Lower leg skin (tissue), 4 donors: ENCODE measurements around the gene LOXL3. TPM values are rescaled to one million over a fixed set of nuclear protein-coding genes. Genes with fewer than 3 reads are reported as not detected.

Experiments used
- DNase-seq, 2 donors: peaks; one replicate each; pipeline ENCODE4 v3.0.0-alpha.2; 2019; ENCODE audit warnings: low spot score in 2 of 2
- H3K4me3 ChIP-seq: fragments of 200-600 bp; sonication (generic); 2 replicates; pipeline ENCODE4 v1.5.1; 2017; ENCODE audit warnings: mild to moderate bottlenecking, low read depth; ENCODE audit not compliant: poor library complexity, severe bottlenecking
- CTCF ChIP-seq, 3 donors: fragments of 450-650 bp; IDR thresholded peaks; one replicate each; pipeline ENCODE4 v1.5.1; 2016; ENCODE audit warnings: antibody characterized with exemption in 3 of 3, mild to moderate bottlenecking in 3 of 3, moderate library complexity in 2 of 3
- POLR2A ChIP-seq, 2 donors: fragments of 450-650 bp; IDR thresholded peaks; one replicate each; pipeline ENCODE4 v1.6.1; 2016 to 2017; ENCODE audit warnings: antibody characterized with exemption in 2 of 2, mild to moderate bottlenecking in 1 of 2, moderate library complexity in 1 of 2
- WGBS, 2 donors: methylation state at CpG; one replicate each; pipeline ENCODE4 v1.1.5; 2018; 5-methylcytosine and 5-hydroxymethylcytosine counted together
- intact Hi-C: fragments of 100-400 bp; cut with DNase I; formaldehyde crosslinking; loops from one replicate; pipeline ENCODE4 v1.15.0; 2023; ENCODE audit warnings: low total_unique reads
- total RNA-seq, 4 donors: library from RNA; depleted of rRNA; stranded (reverse); fragments of >200 nt; gene quantifications; one replicate each; pipeline ENCODE4 v1.1.0, GENCODE V29; 2016

LOXL3 gene
- total RNA-seq, 4 donors from 2014 or later, result 0.17 to 2.5 (median 1.4) TPM

- H3K4me3 ChIP-seq, result no peak overlapping the region
- no peak for DNase-seq
- WGBS, 2 donors, result 77% methylated on average over 21 to 22 of the region's 23 CpGs
- no peak for TF ChIP-seq POLR2A (IDR thresholded peaks at IDR 0.05)
- no peak for TF ChIP-seq CTCF (IDR thresholded peaks at IDR 0.05)
- intact Hi-C loops, result no loop called here
Observed at GRCh38 chr2:74536166-74536950, 17.4 kb downstream of the LOXL3 start.

- TF ChIP-seq POLR2A (IDR thresholded peaks at IDR 0.05), result no peak
- TF ChIP-seq CTCF (IDR thresholded peaks at IDR 0.05), result no peak
- WGBS, 2 donors, result 87 to 92% methylated on average over 10 of the region's 10 CpGs
- intact Hi-C loops, result no loop called here
- H3K4me3 ChIP-seq, result no peak overlapping the region
- DNase-seq, result no peak
Observed at GRCh38 chr2:74535440-74535965, 18.2 kb downstream of the LOXL3 start.

- 86 to 87% methylated on average over 12 of the region's 12 CpGs for WGBS, 2 donors
- H3K4me3 ChIP-seq, result no peak overlapping the region
- TF ChIP-seq CTCF (IDR thresholded peaks at IDR 0.05), result no peak
- TF ChIP-seq POLR2A (IDR thresholded peaks at IDR 0.05), result no peak
- intact Hi-C loops, result no loop called here
- no peak for DNase-seq
Observed at GRCh38 chr2:74534411-74534810, 19.3 kb downstream of the LOXL3 start.

- intact Hi-C loops, result no loop called here
- no peak overlapping the region for H3K4me3 ChIP-seq
- DNase-seq, result no peak
- no peak for TF ChIP-seq CTCF (IDR thresholded peaks at IDR 0.05)
- TF ChIP-seq POLR2A (IDR thresholded peaks at IDR 0.05), result no peak
- 86 to 88% methylated on average over 4 of the region's 4 CpGs for WGBS, 2 donors
Observed at GRCh38 chr2:74533464-74533863, 20.3 kb downstream of the LOXL3 start.

- TF ChIP-seq POLR2A (IDR thresholded peaks at IDR 0.05), result no peak
- no peak for TF ChIP-seq CTCF (IDR thresholded peaks at IDR 0.05)
- DNase-seq, result no peak
- H3K4me3 ChIP-seq, result no peak overlapping the region
- intact Hi-C loops, result no loop called here
Observed at GRCh38 chr2:74532222-74532621, 21.5 kb downstream of the LOXL3 start.
